Retinal pigment epithelial cell (primary cell): ENCODE measurements around the gene AMACR.

Experiments
- DNase-seq: peaks from one replicate; pipeline ENCODE4 v3.0.0-alpha.2; 2010; ENCODE audit warnings: low read depth
- H3K4me3 ChIP-seq: 2 replicates; pipeline ENCODE4 v1.5.1; 2011; ENCODE audit warnings: mild to moderate bottlenecking, low read length, control low read depth, moderate library complexity
- CTCF ChIP-seq: conservative IDR thresholded peaks from 2 replicates; pipeline ENCODE4 v1.5.1; 2011; ENCODE audit warnings: low read depth, low read length, control low read depth, inconsistent platforms

The AMACR gene

DNA sequence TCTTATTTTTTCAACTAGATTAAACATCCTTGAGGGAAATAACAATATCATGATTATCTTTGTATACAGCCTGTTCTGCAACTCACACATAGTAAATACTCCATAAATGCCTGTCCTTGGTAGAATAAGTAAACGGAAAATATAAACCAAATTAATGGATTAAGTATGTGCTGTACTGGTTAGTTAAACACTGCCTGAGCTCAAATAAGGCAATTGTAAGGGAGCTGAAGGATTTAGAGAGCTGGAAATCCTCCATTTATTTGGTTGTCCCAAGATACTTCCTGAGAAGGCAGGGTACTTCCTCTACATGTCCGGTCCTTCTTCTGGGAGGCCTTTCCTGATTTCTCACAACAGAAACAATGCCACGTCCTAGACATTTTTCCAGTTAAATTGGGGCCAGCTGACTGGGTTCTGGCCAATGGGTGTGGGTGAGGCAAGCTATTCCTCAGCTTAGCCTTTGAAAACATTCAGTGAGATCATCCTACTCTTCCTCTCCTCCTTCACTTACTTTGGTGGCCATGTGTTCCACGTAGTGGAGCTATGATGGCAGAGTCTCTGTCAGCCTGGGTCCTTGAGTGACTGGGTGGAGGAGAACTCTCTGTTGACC is 43.6 kb upstream of the AMACR start:
- no peak for DNase-seq
- TF ChIP-seq CTCF: no peak
- H3K4me3 ChIP-seq: no peak overlapping the region

DNA sequence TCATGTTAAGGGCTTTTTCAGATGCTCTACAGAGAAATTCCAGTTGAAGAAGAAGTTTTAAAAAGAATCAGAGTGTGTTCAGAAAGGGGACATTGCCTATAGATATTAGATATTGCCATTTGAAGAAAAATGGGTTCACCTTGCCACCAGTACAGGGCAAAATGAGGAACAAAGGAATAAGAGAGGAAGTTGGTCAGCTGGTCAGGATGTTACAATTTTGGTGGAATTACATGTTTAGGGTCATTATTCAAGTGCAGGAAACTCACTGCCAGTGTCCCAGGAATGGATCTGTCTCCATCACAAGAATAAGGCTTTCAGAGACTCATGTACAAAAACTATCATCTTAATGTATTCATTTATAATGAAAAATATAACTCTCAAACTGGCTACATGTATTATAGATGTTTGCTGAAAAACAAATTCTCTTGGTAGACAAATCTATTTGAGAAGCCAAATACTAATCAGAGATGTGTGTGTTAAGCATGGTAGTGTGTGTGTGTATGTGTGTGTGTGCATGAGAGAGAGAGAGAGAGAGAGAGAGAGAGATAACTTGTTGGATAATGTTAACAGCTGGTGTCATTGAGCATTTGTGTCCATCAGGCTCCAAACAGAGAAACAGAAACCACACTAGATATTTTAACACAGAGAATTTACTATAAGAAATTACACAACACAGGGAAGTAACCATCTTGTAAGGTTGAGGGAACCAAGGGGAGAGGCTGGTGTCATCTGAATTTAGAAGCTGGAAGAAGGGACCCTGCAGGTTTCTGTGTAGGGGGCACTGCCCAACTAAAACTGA is 40.1 kb upstream of the AMACR start:
- DNase-seq: no peak
- no peak for TF ChIP-seq CTCF
- H3K4me3 ChIP-seq: no peak overlapping the region

DNA sequence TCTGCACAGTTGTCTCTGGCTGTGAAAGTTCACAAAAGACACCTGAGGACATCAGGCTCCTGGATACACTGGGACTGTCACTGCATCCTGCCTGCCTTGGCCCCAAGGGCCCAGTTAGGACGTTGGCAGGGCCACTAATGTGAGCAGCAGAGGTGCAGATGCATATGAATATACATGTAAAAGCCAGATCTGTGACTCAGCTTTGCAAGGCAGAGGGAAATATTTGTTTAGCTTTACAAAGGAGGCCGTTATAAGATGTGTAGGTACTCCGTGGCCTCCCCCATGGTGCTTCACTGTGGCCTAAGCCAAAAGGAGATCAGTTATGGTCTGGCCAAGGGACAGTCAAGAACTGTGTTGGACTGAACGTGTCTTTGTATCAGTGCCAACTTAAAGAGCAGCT is 39.3 kb upstream of the AMACR start:
- no peak for TF ChIP-seq CTCF
- no peak overlapping the region for H3K4me3 ChIP-seq
- DNase-seq: no peak

- DNase-seq: no peak
- H3K4me3 ChIP-seq: no peak overlapping the region
- TF ChIP-seq CTCF: no peak
These were observed 38.1 kb upstream of the AMACR start for GRCh38 chr5:34045996-34046395.

GRCh38 chr5:34045023-34045422 is 37.2 kb upstream of the AMACR start:
- no peak for DNase-seq
- H3K4me3 ChIP-seq: no peak overlapping the region
- no peak for TF ChIP-seq CTCF

DNA sequence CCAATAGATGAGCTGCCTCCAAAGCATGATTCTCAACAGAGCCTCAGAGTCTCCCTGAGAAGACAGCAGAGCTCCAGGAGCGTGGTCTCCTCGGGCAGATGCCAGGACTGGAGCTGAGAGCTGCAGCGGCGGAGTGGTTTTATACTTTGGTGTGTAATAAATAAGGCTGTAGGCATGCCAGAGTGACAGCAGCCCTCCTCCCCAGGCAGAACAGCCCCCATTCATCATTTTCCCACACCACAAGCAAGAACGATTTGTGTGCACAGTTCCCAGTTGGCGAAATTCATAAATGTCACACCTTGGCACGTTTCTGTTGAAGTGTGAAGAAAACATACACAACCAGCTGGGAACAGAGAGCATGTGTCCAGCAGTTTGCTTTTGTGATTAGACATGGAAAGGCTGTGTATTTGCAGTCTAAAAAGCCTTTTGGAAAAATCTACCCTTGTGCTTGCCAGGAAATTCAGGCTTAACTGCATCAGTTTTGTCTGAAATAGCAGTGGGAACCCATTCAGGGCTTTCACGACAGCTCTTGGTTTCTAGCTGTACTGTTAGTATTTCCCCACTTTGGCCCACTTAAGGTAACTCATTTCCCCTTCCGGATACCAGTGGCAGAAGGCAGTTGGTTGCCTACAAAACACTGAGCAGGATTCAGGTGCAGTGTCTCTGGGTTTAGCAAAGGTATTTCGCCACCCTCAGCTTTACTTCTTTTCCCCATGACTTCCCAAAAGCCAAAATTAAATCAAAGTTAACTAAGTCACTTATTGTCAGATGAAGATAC is 35.4 kb upstream of the AMACR start, which contains the start of gene C1QTNF3:
TSS of gene C1QTNF3 (minus strand) at position 115 of the 778 bp plus-strand sequence. CDS start at position 27, 88 bp downstream.
- H3K4me3 ChIP-seq: no peak within 1 kb of the TSS
- no peak for DNase-seq
- TF ChIP-seq CTCF: no peak
